Heart right ventricle (tissue), 16 donors: Measurements from ENCODE around the gene CREBBP. TPM values are rescaled to one million over a fixed set of nuclear protein-coding genes. Genes with fewer than 3 reads are reported as not detected.
A peak's percentile ranks its signal among the peaks of the same experiment; 100 is the strongest.

Experiments
- ATAC-seq, 8 donors: fragments of 200-7000 bp; cut with Tn5 transposase; one replicate each; pipeline ENCODE4 v1.9.1; 2020; ENCODE audit warnings: mild to moderate bottlenecking in 8 of 8, moderate library complexity in 8 of 8, moderate number of reproducible peaks in 1 of 8
- DNase-seq, 2 donors: peaks; one replicate each; pipeline ENCODE4 v3.0.0-alpha.2; 2020
- H3K27ac ChIP-seq, 10 donors: fragments of 200-600 bp; sonication (generic) in 2 of 10; one replicate each; pipeline versions ENCODE4 v1.5.0 to v1.8.0; 2020 to 2022; ENCODE audit warnings: mild to moderate bottlenecking in 3 of 10
- H3K27me3 ChIP-seq, 7 donors: fragments of 200-600 bp; one replicate each; pipeline ENCODE4 v1.8.0; 2021 to 2022; ENCODE audit warnings: mild to moderate bottlenecking in 2 of 7
- H3K36me3 ChIP-seq, 9 donors: fragments of 200-600 bp; sonication (generic) in 1 of 9; one replicate each; pipeline versions ENCODE4 v1.5.0 to v1.8.0; 2020 to 2022; ENCODE audit warnings: mild to moderate bottlenecking in 2 of 9
- H3K4me1 ChIP-seq, 9 donors: fragments of 200-600 bp; sonication (generic) in 1 of 9; one replicate each; pipeline versions ENCODE4 v1.5.0 to v1.8.0; 2020 to 2022; ENCODE audit warnings: mild to moderate bottlenecking in 4 of 9
- H3K4me3 ChIP-seq, 10 donors: fragments of 200-600 bp; sonication (generic) in 2 of 10; one replicate each; pipeline versions ENCODE4 v1.5.0 to v1.8.0; 2020 to 2022; ENCODE audit warnings: mild to moderate bottlenecking in 7 of 10, moderate library complexity in 2 of 10
- H3K9me3 ChIP-seq, 11 donors: fragments of 200-600 bp in 10 of 11; sonication (generic) in 2 of 11; one replicate each; pipeline versions ENCODE4 v1.5.0 to v1.8.0; 2013 to 2022; ENCODE audit warnings: mild to moderate bottlenecking in 2 of 11, control low read depth in 1 of 11, moderate library complexity in 1 of 11
- WGBS, 2 donors: extraction: QIAGEN DNeasy Blood & Tissue Kit; methylation state at CpG; one replicate each; pipeline ENCODE4 v1.1.7; 2013; ENCODE audit warnings: inconsistent platforms in 1 of 2; 5-methylcytosine and 5-hydroxymethylcytosine counted together
- intact Hi-C, 10 donors: fragments of 100-400 bp; cut with DNase I; formaldehyde crosslinking; loops; one replicate each; pipeline versions ENCODE4 v1.11.1 to v1.14.2; 2022
- polyA plus RNA-seq, 2 donors: library from polyadenylated mRNA; stranded (reverse); fragments of 200-250 nt; gene quantifications; one replicate each; pipeline ENCODE4 v1.2.3, GENCODE V29; 2013
- total RNA-seq, 10 donors: library from RNA; stranded (reverse); fragmentation: NEBNext Ultra II Directional in 3 of 10; extraction: Animal tissue kit (Norgen Biotek cat#: 25700) in 3 of 10; gene quantifications; one replicate each; pipeline versions ENCODE4 v1.2.1 to v1.2.4, GENCODE V29; 2021 to 2023
- TF ChIP-seq, protein P1 (sequence below), 9 donors: fragments of 200-600 bp; sonication (generic) in 2 of 9; IDR thresholded peaks; one replicate each; pipeline versions ENCODE4 v1.5.0 to v1.8.0; 2021 to 2022; ENCODE audit warnings: antibody characterized with exemption in 9 of 9, mild to moderate bottlenecking in 5 of 9, moderate library complexity in 1 of 9
- donor health status: Arrhythmogenic right ventricular cardiomyopathy.
- donor health status: ischemic (EF 13 %, LVEDD 7.1; RV severe dilation, severe dysfunction).
- donor health status: healthy with polysubstance abuse.
- donor health status: DM: no; HTN: yes; CAD: no.
- donor health status: DM: no; HTN: no; CAD: no.
- donor health status: ischemic (EF 25% LVEDD 6.9; RV normal size, moderate dysfunction).
- donor health status: ischemic (EF 25% LVEDD 5.7; RV mildly dilated, moderate dysfunction).
- donor health status: healthy.
- donor health status: DM: yes; HTN: yes; CAD: no.
- donor health status: Ischemic cardiomyopathy.
- donor health status: ischemic (EF 35%, LVEDD 5.7; RV mildly dilated, moderate dysfunction).
- donor health status: nonischemic (EF 11% LVEDD 7.7; RV severe dilation, severe dysfunction).
- donor health status: DM: yes; HTN: yes; CAD: no.
- donor health status: PGD.
- donor health status: ischemic (EF 29% LVEDD 5.4; RV normal size, mild dysfunction).
- donor health status: nonischemic (EF 23%, LVEDD 6.1; RV moderate dilation, normal function).

The CREBBP gene
- total and polyA plus RNA-seq, 12 donors = 6.3 to 51.5 (median 41.0) TPM

- Histone ChIP-seq H3K27me3 (no peaks in the 10 kb centered on the region), H3K9me3 (peaks cover 0 to 29% (median 4%) of the 10 kb centered on the region in 11 donors), H3K27ac (no peak overlapping the region), H3K4me3 (no peak overlapping the region), H3K36me3 (no peaks in the 10 kb centered on the region), H3K4me1 (no peaks in the 10 kb centered on the region)
- DNase-seq (no peak), ATAC-seq (no peak)
- intact Hi-C loops = no loop called here
- TF ChIP-seq, protein P1, sequence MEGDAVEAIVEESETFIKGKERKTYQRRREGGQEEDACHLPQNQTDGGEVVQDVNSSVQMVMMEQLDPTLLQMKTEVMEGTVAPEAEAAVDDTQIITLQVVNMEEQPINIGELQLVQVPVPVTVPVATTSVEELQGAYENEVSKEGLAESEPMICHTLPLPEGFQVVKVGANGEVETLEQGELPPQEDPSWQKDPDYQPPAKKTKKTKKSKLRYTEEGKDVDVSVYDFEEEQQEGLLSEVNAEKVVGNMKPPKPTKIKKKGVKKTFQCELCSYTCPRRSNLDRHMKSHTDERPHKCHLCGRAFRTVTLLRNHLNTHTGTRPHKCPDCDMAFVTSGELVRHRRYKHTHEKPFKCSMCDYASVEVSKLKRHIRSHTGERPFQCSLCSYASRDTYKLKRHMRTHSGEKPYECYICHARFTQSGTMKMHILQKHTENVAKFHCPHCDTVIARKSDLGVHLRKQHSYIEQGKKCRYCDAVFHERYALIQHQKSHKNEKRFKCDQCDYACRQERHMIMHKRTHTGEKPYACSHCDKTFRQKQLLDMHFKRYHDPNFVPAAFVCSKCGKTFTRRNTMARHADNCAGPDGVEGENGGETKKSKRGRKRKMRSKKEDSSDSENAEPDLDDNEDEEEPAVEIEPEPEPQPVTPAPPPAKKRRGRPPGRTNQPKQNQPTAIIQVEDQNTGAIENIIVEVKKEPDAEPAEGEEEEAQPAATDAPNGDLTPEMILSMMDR (IDR thresholded peaks at IDR 0.05) = no peak
- WGBS, 2 donors = 83 to 86% methylated on average over 8 of the region's 8 CpGs
These were observed 39.7 kb upstream of the CREBBP start for GRCh38 chr16:3920206-3920605.

DNA sequence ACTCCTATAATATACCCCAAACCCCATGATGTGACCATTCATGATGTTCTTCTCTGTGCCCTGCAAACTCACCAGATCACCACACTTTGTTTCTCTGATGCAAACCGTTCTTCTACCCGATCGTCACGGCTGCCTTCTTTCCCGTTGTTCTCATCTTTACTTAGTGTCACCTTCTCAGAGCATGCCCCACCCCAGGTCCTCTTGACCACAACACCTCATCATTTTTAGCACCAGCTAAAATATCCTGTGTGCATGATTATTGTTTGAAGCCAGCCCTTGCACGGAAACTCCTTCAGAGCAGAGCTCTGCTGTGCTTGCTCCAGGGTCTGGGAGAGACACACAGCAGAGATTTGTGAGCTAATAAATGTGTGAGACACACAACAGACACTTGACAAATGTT is 38.9 kb upstream of the CREBBP start:
- Histone ChIP-seq H3K9me3 (peaks cover 0 to 29% (median 4%) of the 10 kb centered on the region in 11 donors), H3K4me1 (no peaks in the 10 kb centered on the region), H3K27me3 (no peaks in the 10 kb centered on the region), H3K27ac (no peak overlapping the region), H3K4me3 (no peak overlapping the region), H3K36me3 (no peaks in the 10 kb centered on the region)
- intact Hi-C loops = no loop called here
- WGBS, 2 donors = 74 to 88% methylated on average over 6 of the region's 6 CpGs
- TF ChIP-seq, protein P1 (IDR thresholded peaks at IDR 0.05) = no peak
- DNase-seq = no peak
- no peak for ATAC-seq

DNA sequence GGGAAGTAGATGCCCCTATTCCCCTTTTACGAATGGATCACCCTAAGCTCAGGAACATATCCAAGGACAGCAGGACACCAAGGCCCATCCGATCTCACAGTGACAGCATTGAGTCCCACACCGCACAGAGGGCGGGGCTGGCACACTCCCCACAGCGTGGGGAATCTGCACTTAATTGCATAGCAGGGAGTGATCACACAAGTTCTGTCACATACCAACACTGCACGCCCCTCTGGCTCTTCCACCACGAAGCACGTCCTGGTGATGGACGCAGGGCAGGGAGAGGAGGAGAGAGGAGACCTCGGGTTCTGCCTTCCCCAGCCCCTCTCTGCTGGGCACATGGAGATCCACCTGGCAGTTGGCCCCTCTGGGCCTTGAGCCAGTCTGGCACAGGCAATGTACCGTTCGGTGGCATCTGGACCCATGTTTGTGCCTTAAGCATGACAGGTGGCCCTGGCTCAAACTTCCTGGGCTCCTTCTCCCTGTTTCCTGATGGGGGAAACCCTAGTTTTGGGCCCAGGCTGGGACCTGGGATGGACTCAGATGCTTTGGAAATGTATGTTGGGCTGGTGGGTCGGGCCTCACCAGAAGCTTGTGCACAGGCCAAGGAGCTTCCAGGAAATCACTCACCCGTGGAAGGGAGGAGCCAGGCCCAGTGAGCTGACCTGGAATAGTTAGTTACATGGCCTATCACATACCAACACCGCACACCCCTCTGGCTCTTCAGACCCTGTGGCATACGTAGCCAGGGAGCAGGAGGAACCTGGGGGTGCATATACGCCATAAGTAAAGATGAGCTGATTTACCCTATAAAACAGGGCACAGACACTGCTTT is 35.1 kb upstream of the CREBBP start:
- 84 to 86% methylated on average over 17 of the region's 17 CpGs for WGBS, 2 donors

DNA sequence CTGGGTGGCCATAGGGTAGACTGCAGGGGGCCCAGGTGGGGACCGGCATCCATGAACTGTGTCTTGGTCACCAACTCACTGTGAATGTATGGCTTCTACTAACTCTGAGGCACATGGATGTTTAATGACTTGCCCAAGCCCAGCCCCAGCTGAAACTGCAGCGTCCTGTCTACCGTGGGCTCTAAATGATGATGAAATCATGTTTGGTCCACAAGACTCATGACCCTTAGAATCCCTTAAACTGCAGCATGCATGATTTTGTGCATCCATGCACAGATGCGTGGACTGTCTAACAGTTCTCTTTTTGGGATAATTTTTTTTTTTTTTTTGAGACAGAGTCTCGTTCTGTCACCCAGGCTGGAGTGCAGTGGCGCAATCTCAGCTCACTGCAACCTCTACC is 32.4 kb upstream of the CREBBP start:
- intact Hi-C loops = no loop called here
- DNase-seq (no peak), ATAC-seq (no peak)
- Histone ChIP-seq H3K4me1 (no peaks in the 10 kb centered on the region), H3K27ac (no peak overlapping the region), H3K36me3 (no peaks in the 10 kb centered on the region), H3K27me3 (no peaks in the 10 kb centered on the region), H3K9me3 (peaks cover 0 to 11% (median 0%) of the 10 kb centered on the region in 11 donors), H3K4me3 (no peak overlapping the region)
- TF ChIP-seq, protein P1 (IDR thresholded peaks at IDR 0.05) = no peak
- WGBS, 2 donors = 79 to 89% methylated on average over 6 of the region's 6 CpGs

More for the DNA sequence above, 35.1 kb upstream of the CREBBP start:
- peaks cover 0 to 29% (median 4%) of the 10 kb centered on the region in 11 donors for H3K9me3 ChIP-seq
- no peak overlapping the region for H3K4me3 ChIP-seq
- H3K36me3 ChIP-seq = no peaks in the 10 kb centered on the region
- H3K27me3 ChIP-seq = no peaks in the 10 kb centered on the region
- TF ChIP-seq, protein P1 (IDR thresholded peaks at IDR 0.05) = no peak
- no peak overlapping the region for H3K27ac ChIP-seq
- no peaks in the 10 kb centered on the region for H3K4me1 ChIP-seq
- DNase-seq (no peak), ATAC-seq (peak in 1 of 8 donors; percentile 34)
- intact Hi-C loops = no loop called here
